HepG2 (cell line): ENCODE data around the gene WNT1. TPM values are rescaled to one million over a fixed set of nuclear protein-coding genes. Genes with fewer than 3 reads are reported as not detected.

ENCODE experiments used
- AKAP8 ChIP-seq: sonication (generic); formaldehyde crosslinking; IDR thresholded peaks from 2 replicates; pipeline ENCODE4 v1.5.1; 2020; ENCODE audit warnings: mild to moderate bottlenecking, missing genetic modification reagents
- ATAD3A ChIP-seq: sonication (generic); formaldehyde crosslinking; IDR thresholded peaks from 2 replicates; pipeline ENCODE4 v1.4.0; 2020; ENCODE audit warnings: missing genetic modification reagents
- CCDC6 ChIP-seq: sonication (generic); formaldehyde crosslinking; IDR thresholded peaks from 2 replicates; pipeline ENCODE4 v1.8.1; 2022; ENCODE audit warnings: mild to moderate bottlenecking, missing genetic modification reagents, moderate library complexity
- EEA1 ChIP-seq: sonication (generic); formaldehyde crosslinking; IDR thresholded peaks from 2 replicates; pipeline ENCODE4 v1.5.1; 2020; ENCODE audit warnings: mild to moderate bottlenecking, missing genetic modification reagents, borderline replicate concordance
- GZF1 ChIP-seq: sonication (generic); formaldehyde crosslinking; IDR thresholded peaks from 2 replicates; pipeline ENCODE4 v1.5.1; 2020; ENCODE audit warnings: mild to moderate bottlenecking, missing genetic modification reagents
- HDAC1 ChIP-seq: sonication (generic); formaldehyde crosslinking; IDR thresholded peaks from 2 replicates; pipeline ENCODE4 v1.5.1; 2020; ENCODE audit warnings: mild to moderate bottlenecking, missing genetic modification reagents
- HES4 ChIP-seq: sonication (generic); formaldehyde crosslinking; IDR thresholded peaks from 2 replicates; pipeline ENCODE4 v1.9.0; 2021; ENCODE audit warnings: mild to moderate bottlenecking, missing genetic modification reagents, borderline replicate concordance
- IKZF4 ChIP-seq: sonication (generic); formaldehyde crosslinking; IDR thresholded peaks from 2 replicates; pipeline ENCODE4 v1.5.1; 2020; ENCODE audit warnings: borderline replicate concordance, mild to moderate bottlenecking, low read depth, missing genetic modification reagents; ENCODE audit errors: not compliant biosample characterization
- MAFG ChIP-seq: sonication (generic); formaldehyde crosslinking; IDR thresholded peaks from 2 replicates; pipeline ENCODE4 v1.5.1; 2020; ENCODE audit warnings: mild to moderate bottlenecking, missing genetic modification reagents
- MEIS1 ChIP-seq: sonication (generic); formaldehyde crosslinking; IDR thresholded peaks from 2 replicates; pipeline ENCODE4 v1.9.0; 2021; ENCODE audit warnings: mild to moderate bottlenecking, missing genetic modification reagents, moderate library complexity, borderline replicate concordance
- MTF2 ChIP-seq: sonication (generic); formaldehyde crosslinking; IDR thresholded peaks from 2 replicates; pipeline ENCODE4 v1.5.0; 2020; ENCODE audit warnings: missing genetic modification reagents, borderline replicate concordance
- POLR2AphosphoS5 ChIP-seq: IDR thresholded peaks from 2 replicates; pipeline ENCODE4 v1.6.1; 2012; ENCODE audit warnings: low read depth, low read length
- SAP130 ChIP-seq: IDR thresholded peaks from 2 replicates; pipeline ENCODE4 v1.6.1; 2016; ENCODE audit warnings: low read depth
- TCF7L2 ChIP-seq: IDR thresholded peaks from 2 replicates; pipeline ENCODE4 v1.6.1; 2011; ENCODE audit warnings: mild to moderate bottlenecking, low read depth, low read length, moderate library complexity
- ZBTB1 ChIP-seq: sonication (generic); formaldehyde crosslinking; IDR thresholded peaks from 2 replicates; pipeline ENCODE4 v1.4.0; 2020; ENCODE audit warnings: missing genetic modification reagents, borderline replicate concordance
- ZNF253 ChIP-seq: sonication (generic); formaldehyde crosslinking; IDR thresholded peaks from 2 replicates; pipeline ENCODE4 v1.8.0; 2022; ENCODE audit warnings: mild to moderate bottlenecking, missing genetic modification reagents, borderline replicate concordance
- ZNF343 ChIP-seq: sonication (generic); formaldehyde crosslinking; IDR thresholded peaks from 2 replicates; pipeline ENCODE4 v1.4.0; 2020; ENCODE audit warnings: mild to moderate bottlenecking, missing genetic modification reagents
- ZNF780A ChIP-seq: sonication (generic); formaldehyde crosslinking; IDR thresholded peaks from 2 replicates; pipeline ENCODE4 v1.8.0; 2022; ENCODE audit warnings: mild to moderate bottlenecking, missing genetic modification reagents, moderate library complexity
- ZNF816 ChIP-seq: sonication (generic); formaldehyde crosslinking; IDR thresholded peaks from 2 replicates; pipeline ENCODE4 v1.8.0; 2022; ENCODE audit warnings: missing genetic modification reagents, mild to moderate bottlenecking, borderline replicate concordance
- ZNF850 ChIP-seq: sonication (generic); formaldehyde crosslinking; conservative IDR thresholded peaks from 2 replicates; pipeline ENCODE4 v1.9.0; 2021; ENCODE audit warnings: mild to moderate bottlenecking, missing genetic modification reagents
- polyA plus RNA-seq, 8 experiments: library from polyadenylated mRNA; depleted of rRNA in 3 of 8; stranded (reverse) in 7 of 8; unstranded in 1 of 8; fragments of >200 nt; fragmentation: Illumina TruSeq in 4 of 8; extraction: Trizol in 4 of 8; gene quantifications; 2 replicates each; pipeline versions ENCODE4 v1.2.1 to v1.2.3, GENCODE V29; 2011 to 2016; ENCODE audit warnings: low read depth in 4 of 8, missing spikeins in 1 of 8, mixed read lengths in 1 of 8; ENCODE audit not compliant: insufficient read depth in 1 of 8
- total RNA-seq, 5 experiments: library from RNA; depleted of rRNA; stranded (reverse); fragments of >200 nt; fragmentation: Illumina TruSeq; extraction: Trizol; gene quantifications; 2 replicates each; pipeline ENCODE4 v1.2.3, GENCODE V29; 2016; ENCODE audit warnings: low read depth in 1 of 5
- TF ChIP-seq, protein P1 (sequence below): sonication (generic); formaldehyde crosslinking; IDR thresholded peaks from 2 replicates; pipeline ENCODE4 v1.4.0; 2020; ENCODE audit warnings: missing genetic modification reagents
- TF ChIP-seq, protein P2 (sequence below): sonication (generic); formaldehyde crosslinking; IDR thresholded peaks from 2 replicates; pipeline ENCODE4 v1.4.0; 2020; ENCODE audit warnings: missing genetic modification reagents
- TF ChIP-seq, protein P3 (sequence below): IDR thresholded peaks from 2 replicates; pipeline ENCODE4 v1.6.1; 2016; ENCODE audit warnings: low read depth, missing genetic modification reagents, missing compliant biosample characterization

WNT1 gene
- total and polyA plus RNA-seq, 2 of the 13 experiments (the other 11 are each of a cell fraction or from before 2014, with no cell fraction given), result not detected

DNA sequence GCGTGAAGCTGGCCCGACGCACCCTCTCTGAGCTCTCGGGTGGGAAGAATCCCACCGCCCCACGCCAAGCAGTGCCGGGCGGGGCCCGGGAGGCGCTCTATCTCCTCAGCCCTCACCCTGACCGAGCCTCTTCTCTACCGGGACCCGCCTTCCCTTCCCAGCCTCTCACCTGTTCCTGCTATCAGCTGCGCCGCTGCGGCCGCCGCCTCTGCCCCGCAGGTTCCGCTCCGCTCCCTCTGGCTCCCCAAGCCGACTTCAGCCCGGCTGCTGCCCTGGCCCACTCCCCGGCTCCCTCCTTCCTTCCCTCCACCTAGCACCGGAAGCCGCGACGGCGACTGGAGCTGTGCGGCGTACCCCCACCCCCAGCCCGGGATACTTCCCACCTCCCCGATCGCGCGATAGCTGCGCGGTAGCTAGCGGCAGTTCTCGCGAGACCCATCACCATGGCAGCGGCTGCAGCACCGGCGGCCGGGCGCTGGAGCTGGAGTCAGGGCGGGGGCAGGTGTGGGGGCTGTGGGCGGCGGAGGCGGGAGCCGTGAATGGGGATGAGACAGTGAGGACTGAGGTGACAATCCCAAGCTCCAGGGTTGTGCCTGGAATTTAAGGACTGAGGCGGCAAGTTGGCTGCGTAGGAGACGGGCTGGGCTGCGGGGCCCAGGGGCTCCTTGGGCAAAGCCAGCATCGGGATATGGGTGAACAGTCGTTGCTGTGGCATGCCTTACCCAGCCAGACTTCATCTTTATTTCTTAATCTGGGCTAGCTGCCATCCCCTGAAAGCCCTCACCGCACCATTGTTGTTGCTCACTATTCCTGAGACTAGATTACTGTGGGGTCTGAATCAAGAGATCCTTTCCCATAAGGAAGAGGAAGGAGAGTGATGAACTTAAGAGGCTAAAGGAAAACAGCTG lies 20.7 kb upstream of the WNT1 start, which contains the start of gene ARF3 (continued):
- TF ChIP-seq, protein P1, sequence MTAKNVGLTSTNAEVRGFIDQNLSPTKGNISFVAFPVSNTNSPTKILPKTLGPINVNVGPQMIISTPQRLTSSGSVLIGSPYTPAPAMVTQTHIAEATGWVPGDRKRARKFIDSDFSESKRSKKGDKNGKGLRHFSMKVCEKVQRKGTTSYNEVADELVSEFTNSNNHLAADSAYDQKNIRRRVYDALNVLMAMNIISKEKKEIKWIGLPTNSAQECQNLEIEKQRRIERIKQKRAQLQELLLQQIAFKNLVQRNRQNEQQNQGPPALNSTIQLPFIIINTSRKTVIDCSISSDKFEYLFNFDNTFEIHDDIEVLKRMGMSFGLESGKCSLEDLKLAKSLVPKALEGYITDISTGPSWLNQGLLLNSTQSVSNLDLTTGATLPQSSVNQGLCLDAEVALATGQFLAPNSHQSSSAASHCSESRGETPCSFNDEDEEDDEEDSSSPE, result peak; percentile 55; the same call in 1 of the 2 replicates
- no peak for TF ChIP-seq CCDC6 (CRISPR knock-in tag)
- TF ChIP-seq, protein P2, sequence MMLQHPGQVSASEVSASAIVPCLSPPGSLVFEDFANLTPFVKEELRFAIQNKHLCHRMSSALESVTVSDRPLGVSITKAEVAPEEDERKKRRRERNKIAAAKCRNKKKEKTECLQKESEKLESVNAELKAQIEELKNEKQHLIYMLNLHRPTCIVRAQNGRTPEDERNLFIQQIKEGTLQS (CRISPR knock-in tag), result peak; percentile 33; the same call in 1 of the 2 replicates
- peak; percentile 58; the same call in 1 of the 2 replicates for TF ChIP-seq GZF1
- no peak for TF ChIP-seq ZNF816 (CRISPR knock-in tag)
- TF ChIP-seq, protein P3, sequence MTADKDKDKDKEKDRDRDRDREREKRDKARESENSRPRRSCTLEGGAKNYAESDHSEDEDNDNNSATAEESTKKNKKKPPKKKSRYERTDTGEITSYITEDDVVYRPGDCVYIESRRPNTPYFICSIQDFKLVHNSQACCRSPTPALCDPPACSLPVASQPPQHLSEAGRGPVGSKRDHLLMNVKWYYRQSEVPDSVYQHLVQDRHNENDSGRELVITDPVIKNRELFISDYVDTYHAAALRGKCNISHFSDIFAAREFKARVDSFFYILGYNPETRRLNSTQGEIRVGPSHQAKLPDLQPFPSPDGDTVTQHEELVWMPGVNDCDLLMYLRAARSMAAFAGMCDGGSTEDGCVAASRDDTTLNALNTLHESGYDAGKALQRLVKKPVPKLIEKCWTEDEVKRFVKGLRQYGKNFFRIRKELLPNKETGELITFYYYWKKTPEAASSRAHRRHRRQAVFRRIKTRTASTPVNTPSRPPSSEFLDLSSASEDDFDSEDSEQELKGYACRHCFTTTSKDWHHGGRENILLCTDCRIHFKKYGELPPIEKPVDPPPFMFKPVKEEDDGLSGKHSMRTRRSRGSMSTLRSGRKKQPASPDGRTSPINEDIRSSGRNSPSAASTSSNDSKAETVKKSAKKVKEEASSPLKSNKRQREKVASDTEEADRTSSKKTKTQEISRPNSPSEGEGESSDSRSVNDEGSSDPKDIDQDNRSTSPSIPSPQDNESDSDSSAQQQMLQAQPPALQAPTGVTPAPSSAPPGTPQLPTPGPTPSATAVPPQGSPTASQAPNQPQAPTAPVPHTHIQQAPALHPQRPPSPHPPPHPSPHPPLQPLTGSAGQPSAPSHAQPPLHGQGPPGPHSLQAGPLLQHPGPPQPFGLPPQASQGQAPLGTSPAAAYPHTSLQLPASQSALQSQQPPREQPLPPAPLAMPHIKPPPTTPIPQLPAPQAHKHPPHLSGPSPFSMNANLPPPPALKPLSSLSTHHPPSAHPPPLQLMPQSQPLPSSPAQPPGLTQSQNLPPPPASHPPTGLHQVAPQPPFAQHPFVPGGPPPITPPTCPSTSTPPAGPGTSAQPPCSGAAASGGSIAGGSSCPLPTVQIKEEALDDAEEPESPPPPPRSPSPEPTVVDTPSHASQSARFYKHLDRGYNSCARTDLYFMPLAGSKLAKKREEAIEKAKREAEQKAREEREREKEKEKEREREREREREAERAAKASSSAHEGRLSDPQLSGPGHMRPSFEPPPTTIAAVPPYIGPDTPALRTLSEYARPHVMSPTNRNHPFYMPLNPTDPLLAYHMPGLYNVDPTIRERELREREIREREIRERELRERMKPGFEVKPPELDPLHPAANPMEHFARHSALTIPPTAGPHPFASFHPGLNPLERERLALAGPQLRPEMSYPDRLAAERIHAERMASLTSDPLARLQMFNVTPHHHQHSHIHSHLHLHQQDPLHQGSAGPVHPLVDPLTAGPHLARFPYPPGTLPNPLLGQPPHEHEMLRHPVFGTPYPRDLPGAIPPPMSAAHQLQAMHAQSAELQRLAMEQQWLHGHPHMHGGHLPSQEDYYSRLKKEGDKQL (CRISPR knock-in tag), result no peak
- TF ChIP-seq ATAD3A, result no peak
- TF ChIP-seq MAFG, result no peak
- TF ChIP-seq ZNF253 (CRISPR knock-in tag), result 0 out of 2 replicates have a peak, but pooled peaks have one; percentile 38
- TF ChIP-seq HDAC1, result peak; percentile 78
- 0 out of 2 replicates have a peak, but pooled peaks have one; percentile 43 for TF ChIP-seq EEA1 (CRISPR knock-in tag)
- no peak for TF ChIP-seq ZBTB1 (CRISPR knock-in tag)
- TF ChIP-seq IKZF4 (CRISPR knock-in tag), result peak; percentile 24
- no peak for TF ChIP-seq ZNF850
- peak; percentile 84 for TF ChIP-seq POLR2AphosphoS5
- peak; percentile 54; the same call in 1 of the 2 replicates for TF ChIP-seq ZNF343 (CRISPR knock-in tag)
- TF ChIP-seq AKAP8 (CRISPR knock-in tag), result peak; percentile 49; the same call in 1 of the 2 replicates
- TF ChIP-seq ZNF780A, result 0 out of 2 replicates have a peak, but pooled peaks have one; percentile 60
- 0 out of 2 replicates have a peak, but pooled peaks have one; percentile 72 for TF ChIP-seq HES4 (CRISPR knock-in tag)
- TF ChIP-seq MEIS1, result peak; percentile 67; the same call in 1 of the 2 replicates
- no peak for TF ChIP-seq TCF7L2
- peak; percentile 86 for TF ChIP-seq SAP130
- no peak for TF ChIP-seq MTF2 (CRISPR knock-in tag)
